ENCODE results near the gene NMBR.

DNA sequence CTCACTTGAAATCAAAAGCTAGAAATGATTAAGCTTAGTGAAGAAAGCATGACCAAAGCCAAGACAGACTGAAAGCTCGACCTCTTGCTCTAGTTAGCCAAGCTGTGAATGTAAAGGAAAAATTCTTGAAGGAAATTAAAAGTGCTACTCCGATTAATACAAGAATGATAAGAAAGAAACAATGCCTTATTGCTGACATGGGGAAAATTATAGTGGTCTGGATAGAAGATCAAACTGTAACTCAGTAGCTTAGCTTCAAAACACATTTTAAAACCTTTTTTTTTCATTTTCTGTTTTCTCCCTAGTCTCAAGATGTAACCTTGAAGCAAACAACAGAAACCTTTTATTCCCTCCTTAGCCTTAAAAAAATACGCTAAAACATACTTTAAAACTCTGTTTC lies 25.6 kb downstream of the NMBR start:
- TF ChIP-seq POLR2A (IDR thresholded peaks at IDR 0.05; ENCODE audit: extremely low read depth, insufficient read length) = no peak
- TF ChIP-seq, protein P1, sequence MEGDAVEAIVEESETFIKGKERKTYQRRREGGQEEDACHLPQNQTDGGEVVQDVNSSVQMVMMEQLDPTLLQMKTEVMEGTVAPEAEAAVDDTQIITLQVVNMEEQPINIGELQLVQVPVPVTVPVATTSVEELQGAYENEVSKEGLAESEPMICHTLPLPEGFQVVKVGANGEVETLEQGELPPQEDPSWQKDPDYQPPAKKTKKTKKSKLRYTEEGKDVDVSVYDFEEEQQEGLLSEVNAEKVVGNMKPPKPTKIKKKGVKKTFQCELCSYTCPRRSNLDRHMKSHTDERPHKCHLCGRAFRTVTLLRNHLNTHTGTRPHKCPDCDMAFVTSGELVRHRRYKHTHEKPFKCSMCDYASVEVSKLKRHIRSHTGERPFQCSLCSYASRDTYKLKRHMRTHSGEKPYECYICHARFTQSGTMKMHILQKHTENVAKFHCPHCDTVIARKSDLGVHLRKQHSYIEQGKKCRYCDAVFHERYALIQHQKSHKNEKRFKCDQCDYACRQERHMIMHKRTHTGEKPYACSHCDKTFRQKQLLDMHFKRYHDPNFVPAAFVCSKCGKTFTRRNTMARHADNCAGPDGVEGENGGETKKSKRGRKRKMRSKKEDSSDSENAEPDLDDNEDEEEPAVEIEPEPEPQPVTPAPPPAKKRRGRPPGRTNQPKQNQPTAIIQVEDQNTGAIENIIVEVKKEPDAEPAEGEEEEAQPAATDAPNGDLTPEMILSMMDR (IDR thresholded peaks at IDR 0.05; ENCODE audit: low read depth, low read length) = no peak
- TF ChIP-seq, protein P2, sequence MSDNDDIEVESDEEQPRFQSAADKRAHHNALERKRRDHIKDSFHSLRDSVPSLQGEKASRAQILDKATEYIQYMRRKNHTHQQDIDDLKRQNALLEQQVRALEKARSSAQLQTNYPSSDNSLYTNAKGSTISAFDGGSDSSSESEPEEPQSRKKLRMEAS (IDR thresholded peaks at IDR 0.05; ENCODE audit: low read depth, low read length) = no peak

Data from NB4 (cell line).